ENCODE results near the gene NBR1.
"Not testable (repeated sequence)": the region's sequence is repeated elsewhere in the genome, so short reads cannot be mapped to it uniquely, and the experiment has no call there.

NBR1 gene

DNA sequence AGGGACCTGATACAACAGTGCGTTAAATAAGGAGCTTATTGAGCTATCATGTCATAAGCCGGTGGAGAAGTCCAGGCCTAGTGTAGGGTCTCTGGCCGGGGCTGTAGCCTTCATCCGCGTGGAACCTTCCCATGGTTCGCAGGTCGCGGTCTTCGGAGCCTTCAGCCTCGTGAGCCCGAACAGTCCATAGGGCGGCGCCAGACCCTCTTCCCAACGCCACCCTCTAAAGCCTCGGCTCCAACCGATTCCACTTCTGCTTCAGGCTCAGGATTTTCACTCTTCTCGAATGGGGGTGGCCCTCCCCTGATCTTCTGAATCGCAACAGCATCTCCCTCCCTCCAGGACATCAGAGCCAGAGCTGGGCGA is 35.6 kb upstream of the NBR1 start:
- no peak overlapping the region for H3K9ac ChIP-seq (ENCODE audit: low read length)
- no peaks in the 10 kb centered on the region for H3K79me2 ChIP-seq (ENCODE audit: insufficient read depth, low read length)
- TF ChIP-seq, protein P1, sequence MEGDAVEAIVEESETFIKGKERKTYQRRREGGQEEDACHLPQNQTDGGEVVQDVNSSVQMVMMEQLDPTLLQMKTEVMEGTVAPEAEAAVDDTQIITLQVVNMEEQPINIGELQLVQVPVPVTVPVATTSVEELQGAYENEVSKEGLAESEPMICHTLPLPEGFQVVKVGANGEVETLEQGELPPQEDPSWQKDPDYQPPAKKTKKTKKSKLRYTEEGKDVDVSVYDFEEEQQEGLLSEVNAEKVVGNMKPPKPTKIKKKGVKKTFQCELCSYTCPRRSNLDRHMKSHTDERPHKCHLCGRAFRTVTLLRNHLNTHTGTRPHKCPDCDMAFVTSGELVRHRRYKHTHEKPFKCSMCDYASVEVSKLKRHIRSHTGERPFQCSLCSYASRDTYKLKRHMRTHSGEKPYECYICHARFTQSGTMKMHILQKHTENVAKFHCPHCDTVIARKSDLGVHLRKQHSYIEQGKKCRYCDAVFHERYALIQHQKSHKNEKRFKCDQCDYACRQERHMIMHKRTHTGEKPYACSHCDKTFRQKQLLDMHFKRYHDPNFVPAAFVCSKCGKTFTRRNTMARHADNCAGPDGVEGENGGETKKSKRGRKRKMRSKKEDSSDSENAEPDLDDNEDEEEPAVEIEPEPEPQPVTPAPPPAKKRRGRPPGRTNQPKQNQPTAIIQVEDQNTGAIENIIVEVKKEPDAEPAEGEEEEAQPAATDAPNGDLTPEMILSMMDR (IDR thresholded peaks at IDR 0.05; ENCODE audit: low read length) = no peak
- no peak for TF ChIP-seq EZH2 (IDR thresholded peaks at IDR 0.05; ENCODE audit: borderline replicate concordance, low read length)
- no peaks in the 10 kb centered on the region for H3F3A ChIP-seq (ENCODE audit: insufficient read depth, low read length)
- peak overlapping the region; percentile 74 for H3K27ac ChIP-seq (ENCODE audit: low read depth, low read length, poor library complexity, severe bottlenecking)
- H3K4me3 ChIP-seq (ENCODE audit: low read depth, low read length, poor library complexity, severe bottlenecking) = no peak overlapping the region
- peaks cover 32% of the 10 kb centered on the region for H3K36me3 ChIP-seq (ENCODE audit: insufficient read depth, low read length)
- no peaks in the 10 kb centered on the region for H3K27me3 ChIP-seq (ENCODE audit: insufficient read depth, low read length)
- H3K9me2 ChIP-seq (ENCODE audit: low read depth, low read length) = no peaks in the 10 kb centered on the region
- peaks cover 15% of the 10 kb centered on the region for H3K4me1 ChIP-seq (ENCODE audit: insufficient read depth, low read length, severe bottlenecking)
- H3K9me3 ChIP-seq (ENCODE audit: low read length) = 0 out of 2 replicates have a peak, but pooled peaks cover 2% of the 10 kb centered on the region
- no peak overlapping the region for H3K4me2 ChIP-seq (ENCODE audit: low read length)
- no peak overlapping the region for H2AFZ ChIP-seq (ENCODE audit: low read length)
- no peaks in the 10 kb centered on the region for H4K20me1 ChIP-seq (ENCODE audit: insufficient read depth, low read length)

DNA sequence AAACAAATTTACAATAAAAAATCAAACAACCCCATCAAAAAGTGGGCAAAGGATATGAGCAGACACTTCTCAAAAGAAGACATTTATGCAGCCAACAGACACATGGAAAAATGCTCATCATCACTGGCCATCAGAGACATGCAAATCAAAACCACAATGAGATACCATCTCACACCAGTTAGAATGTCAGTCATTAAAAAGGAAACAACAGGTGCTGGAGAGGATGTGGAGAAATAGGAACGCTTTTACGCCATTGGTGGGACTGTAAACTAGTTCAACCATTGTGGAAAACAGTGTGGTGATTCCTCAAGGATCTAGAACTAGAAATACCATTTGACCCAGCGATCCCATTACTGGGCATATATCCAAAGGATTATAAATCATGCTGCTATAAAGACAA is 34.4 kb upstream of the NBR1 start:
- H3K4me3 ChIP-seq (ENCODE audit: low read depth, low read length, poor library complexity, severe bottlenecking); H3K27me3 ChIP-seq (ENCODE audit: insufficient read depth, low read length); H3K4me2 ChIP-seq (ENCODE audit: low read length); H3F3A ChIP-seq (ENCODE audit: insufficient read depth, low read length); H3K9me3 ChIP-seq (ENCODE audit: low read length); H4K20me1 ChIP-seq (ENCODE audit: insufficient read depth, low read length); H3K79me2 ChIP-seq (ENCODE audit: insufficient read depth, low read length); H2AFZ ChIP-seq (ENCODE audit: low read length); H3K9ac ChIP-seq (ENCODE audit: low read length); H3K9me2 ChIP-seq (ENCODE audit: low read depth, low read length): not testable (repeated sequence)
- Histone ChIP-seq H3K36me3 (ENCODE audit: insufficient read depth, low read length) (peaks cover 32% of the 10 kb centered on the region), H3K27ac (ENCODE audit: low read depth, low read length, poor library complexity, severe bottlenecking) (peak overlapping the region; percentile 74), H3K4me1 (ENCODE audit: insufficient read depth, low read length, severe bottlenecking) (peaks cover 15% of the 10 kb centered on the region)

DNA sequence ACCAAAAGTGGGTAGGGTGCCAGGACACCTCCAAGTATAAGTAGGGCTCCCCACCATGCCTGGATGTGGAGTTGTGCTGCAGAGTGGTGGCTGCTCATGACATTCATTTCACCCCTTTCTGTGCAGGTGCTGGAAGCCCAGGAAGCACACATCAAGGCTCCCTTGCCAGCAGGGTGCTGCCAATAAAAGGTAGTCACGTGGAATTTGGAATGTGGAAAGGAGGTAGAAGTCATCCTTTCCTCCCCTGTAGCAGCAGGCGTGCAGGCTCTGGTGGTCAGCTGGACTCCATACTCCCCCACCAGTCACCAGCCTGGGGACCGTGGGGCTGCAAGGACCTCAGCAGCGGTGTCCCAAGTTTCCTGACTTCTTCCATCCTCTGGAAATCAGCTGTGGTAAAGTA is 32.5 kb upstream of the NBR1 start:
- not testable (repeated sequence) for H4K20me1 ChIP-seq (ENCODE audit: insufficient read depth, low read length); H3K27ac ChIP-seq (ENCODE audit: low read depth, low read length, poor library complexity, severe bottlenecking); H3K9me2 ChIP-seq (ENCODE audit: low read depth, low read length); H3K9ac ChIP-seq (ENCODE audit: low read length); H2AFZ ChIP-seq (ENCODE audit: low read length); H3K9me3 ChIP-seq (ENCODE audit: low read length); H3K4me2 ChIP-seq (ENCODE audit: low read length); H3K4me3 ChIP-seq (ENCODE audit: low read depth, low read length, poor library complexity, severe bottlenecking); H3F3A ChIP-seq (ENCODE audit: insufficient read depth, low read length); H3K27me3 ChIP-seq (ENCODE audit: insufficient read depth, low read length); H3K79me2 ChIP-seq (ENCODE audit: insufficient read depth, low read length)
- H3K4me1 ChIP-seq (ENCODE audit: insufficient read depth, low read length, severe bottlenecking) = peaks cover 15% of the 10 kb centered on the region
- peaks cover 27% of the 10 kb centered on the region for H3K36me3 ChIP-seq (ENCODE audit: insufficient read depth, low read length)

DNA sequence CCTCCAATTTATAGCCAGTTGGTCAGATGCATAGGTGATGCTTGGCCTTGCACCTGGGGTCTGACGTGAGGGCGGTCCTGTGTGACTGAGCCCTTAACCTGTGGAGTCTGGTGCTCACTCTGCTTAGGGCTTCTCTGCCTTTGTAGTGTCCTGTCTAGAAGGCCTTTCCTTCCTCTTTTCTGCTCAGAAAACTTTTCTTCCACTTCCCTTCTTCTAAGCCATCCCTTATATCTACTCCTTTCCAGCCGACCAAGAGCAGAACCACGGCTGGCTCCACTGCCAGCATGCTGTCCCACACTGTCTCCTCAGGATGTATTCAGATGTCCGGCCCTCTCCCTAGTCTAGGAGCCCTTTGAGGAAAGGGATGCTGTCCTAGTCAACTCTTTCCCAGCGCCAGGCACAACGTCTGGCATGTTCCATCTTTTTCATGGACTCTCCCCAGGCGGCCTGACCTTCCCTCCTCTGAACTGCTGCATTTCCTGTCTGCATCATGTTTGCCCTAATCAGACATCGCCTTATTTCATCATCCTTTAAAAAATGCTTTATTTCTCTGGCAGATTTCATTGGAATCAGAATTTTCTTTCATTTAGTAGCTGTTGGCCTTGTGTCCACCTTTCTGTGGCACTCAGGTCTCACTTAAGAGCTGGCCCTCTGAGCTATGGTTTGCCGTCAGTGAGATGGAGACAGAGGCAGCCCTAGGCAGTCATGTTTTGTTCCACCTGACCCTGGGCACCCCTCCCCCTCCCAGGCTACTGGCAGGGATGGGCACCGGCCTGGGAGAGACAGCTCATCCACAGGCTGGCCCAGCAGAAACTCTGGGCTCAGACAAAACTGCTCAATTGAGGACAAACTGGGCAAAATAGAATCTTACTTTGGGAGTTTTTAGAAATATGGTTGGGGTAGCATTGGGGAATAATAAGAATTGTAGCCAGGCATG is 30.4 kb upstream of the NBR1 start:
- Histone ChIP-seq H3K27me3 (ENCODE audit: insufficient read depth, low read length) (no peaks in the 10 kb centered on the region), H3K9me3 (ENCODE audit: low read length) (0 out of 2 replicates have a peak, but pooled peaks cover under 1% of the 10 kb centered on the region), H3K9ac (ENCODE audit: low read length) (no peak overlapping the region), H3K36me3 (ENCODE audit: insufficient read depth, low read length) (peaks cover 6% of the 10 kb centered on the region), H4K20me1 (ENCODE audit: insufficient read depth, low read length) (no peaks in the 10 kb centered on the region), H3K4me2 (ENCODE audit: low read length) (no peak overlapping the region), H3K9me2 (ENCODE audit: low read depth, low read length) (no peaks in the 10 kb centered on the region), H3F3A (ENCODE audit: insufficient read depth, low read length) (no peaks in the 10 kb centered on the region), H3K4me3 (ENCODE audit: low read depth, low read length, poor library complexity, severe bottlenecking) (no peak overlapping the region), H3K27ac (ENCODE audit: low read depth, low read length, poor library complexity, severe bottlenecking) (no peak overlapping the region), H2AFZ (ENCODE audit: low read length) (no peak overlapping the region), H3K79me2 (ENCODE audit: insufficient read depth, low read length) (no peaks in the 10 kb centered on the region), H3K4me1 (ENCODE audit: insufficient read depth, low read length, severe bottlenecking) (peaks cover 14% of the 10 kb centered on the region)
- TF ChIP-seq EZH2 (IDR thresholded peaks at IDR 0.05; ENCODE audit: borderline replicate concordance, low read length) = no peak
- TF ChIP-seq, protein P1 (IDR thresholded peaks at IDR 0.05; ENCODE audit: low read length) = no peak

All from OCI-LY1 (cell line).